A673 (cell line): ENCODE data around the gene FSD1. TPM values are rescaled to one million over a fixed set of nuclear protein-coding genes. Genes with fewer than 3 reads are reported as not detected.

Experiments used
- BruUV-seq: library from RNA; stranded (reverse); fragments of 400-500 nt; replicated peaks from 2 replicates; lab custom pipeline; 2021; lab: Mats Ljungman, UMichigan
- CTCF ChIA-PET: fragments of 300-600 bp; sonication (Branson Sonifier 250); formaldehyde crosslinking; loops from one replicate; lab custom pipeline; 2022; ENCODE audit warnings: antibody characterized with exemption; lab: Charles Lee
- POLR2A ChIA-PET: fragments of 300-600 bp; sonication (Branson Sonifier 250); formaldehyde crosslinking; loops from one replicate; lab custom pipeline; 2022; ENCODE audit warnings: antibody characterized with exemption; ENCODE audit not compliant: low non-redundant PET; lab: Charles Lee
- DNase-seq: peaks from one replicate; pipeline ENCODE4 v3.0.0-alpha.2; 2015; ENCODE audit warnings: low spot score
- H3K27ac ChIP-seq: fragments of 200-600 bp; sonication (generic); 2 replicates; pipeline ENCODE4 v1.5.1; 2016; ENCODE audit warnings: mixed run types, low read depth, mild to moderate bottlenecking, mixed read lengths, antibody characterized with exemption, low read length; ENCODE audit not compliant: poor library complexity, severe bottlenecking
- H3K27me3 ChIP-seq: fragments of 200-600 bp; sonication (generic); replicated peaks from 2 replicates; pipeline ENCODE4 v1.6.1; 2017; ENCODE audit warnings: mixed run types, low read depth, mild to moderate bottlenecking, mixed read lengths, antibody characterized with exemption, low read length; ENCODE audit not compliant: insufficient read depth, poor library complexity
- H3K36me3 ChIP-seq: fragments of 200-600 bp; sonication (generic); 2 replicates; pipeline ENCODE4 v1.6.1; 2016; ENCODE audit warnings: mixed run types, mild to moderate bottlenecking, mixed read lengths, antibody characterized with exemption, low read length; ENCODE audit not compliant: insufficient read depth, poor library complexity, severe bottlenecking
- H3K4me1 ChIP-seq: fragments of 200-600 bp; sonication (generic); 2 replicates; pipeline ENCODE4 v1.6.1; 2017; ENCODE audit warnings: mixed run types, mild to moderate bottlenecking, mixed read lengths, antibody characterized with exemption, low read length; ENCODE audit not compliant: insufficient read depth, poor library complexity, severe bottlenecking
- H3K4me3 ChIP-seq: fragments of 200-600 bp; sonication (generic); 2 replicates; pipeline ENCODE4 v1.5.1; 2016; ENCODE audit warnings: low read depth, mixed run types, mild to moderate bottlenecking, mixed read lengths, low read length; ENCODE audit not compliant: poor library complexity, severe bottlenecking
- H3K9me3 ChIP-seq: fragments of 200-600 bp; sonication (generic); 2 replicates; pipeline ENCODE4 v1.6.1; 2016; ENCODE audit warnings: mixed run types, low read depth, mild to moderate bottlenecking, mixed read lengths, antibody characterized with exemption, low read length; ENCODE audit not compliant: poor library complexity, severe bottlenecking
- EZH2 ChIP-seq: fragments of 200-600 bp; sonication (generic); IDR thresholded peaks from 2 replicates; pipeline ENCODE4 v1.6.1; 2017; ENCODE audit warnings: borderline replicate concordance, low read depth, mild to moderate bottlenecking, mixed read lengths, antibody characterized with exemption, low read length; ENCODE audit not compliant: poor library complexity, severe bottlenecking
- intact Hi-C: fragments of 100-400 bp; cut with micrococcal nuclease; formaldehyde crosslinking; loops from one replicate; pipeline ENCODE4 v1.10.0; 2022; ENCODE audit not compliant: unreplicated experiment
- total RNA-seq: library from RNA; stranded (reverse); gene quantifications from 2 replicates; pipeline ENCODE4 v1.2.3, GENCODE V29; 2021
- TF ChIP-seq, protein P1 (sequence below): fragments of 300-800, 200-600 bp; sonication (generic); conservative IDR thresholded peaks from 2 replicates; pipeline ENCODE4 v1.5.1; 2017; ENCODE audit warnings: low read depth, mild to moderate bottlenecking, antibody characterized with exemption, low read length, moderate library complexity, mixed read lengths

Gene FSD1
- total RNA-seq, 1 experiment from 2014 or later: 10.4 TPM

DNA sequence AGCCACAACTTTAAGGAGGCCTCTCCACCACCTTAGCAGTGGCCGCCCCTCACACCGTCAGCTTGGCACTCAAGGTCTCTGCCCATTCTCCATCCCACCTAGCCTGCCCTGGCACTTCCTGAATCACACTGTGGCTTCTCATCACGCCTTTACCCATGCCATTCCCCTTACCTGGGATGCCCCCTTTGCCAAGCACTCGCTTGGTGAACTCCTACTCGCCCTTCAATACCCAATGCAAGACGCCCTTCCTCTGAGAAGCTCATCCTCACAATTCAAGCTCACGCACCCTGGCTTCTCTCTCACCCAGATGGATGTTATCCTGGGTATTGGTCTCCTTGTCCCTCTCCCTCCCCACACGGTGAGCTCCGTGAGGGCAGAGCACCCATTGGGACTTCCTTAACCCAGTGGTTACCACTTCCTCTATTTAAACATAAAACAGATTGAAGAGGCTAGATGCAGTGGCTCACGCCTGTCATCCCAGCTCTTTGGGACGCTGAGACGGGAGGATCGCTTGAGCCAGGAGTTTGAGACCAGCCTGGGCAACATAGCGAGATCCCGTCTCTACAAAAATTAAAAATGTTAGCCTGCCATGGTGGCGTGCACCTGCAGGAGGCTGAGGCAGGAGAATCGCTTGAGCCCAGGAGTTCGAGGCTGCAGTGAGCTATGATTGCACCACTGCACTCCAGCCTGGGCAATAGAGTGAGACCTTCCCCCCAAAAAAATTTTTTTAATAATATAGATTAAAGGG lies 38.0 kb upstream of the FSD1 start:
- no TSS peak for BruUV-seq
- H3K4me1 ChIP-seq: no peaks in the 10 kb centered on the region
- ChIA-PET CTCF (interaction anchor here (0.5 to 2.5 kb wide), 9 partner anchors 16 to 370 kb away, joined by 4 to 21 read pairs (median 6); partner anchors contain the start of genes MPND, SH3GL1 and YJU2), POLR2A (no interaction called here)
- no peaks in the 10 kb centered on the region for H3K9me3 ChIP-seq
- no peak overlapping the region for H3K27ac ChIP-seq
- no peak for DNase-seq
- intact Hi-C loops: loop anchor here (5.0 kb wide), 1 partner anchor 261 kb away; no protein-coding TSS in a partner anchor
- no peaks in the 10 kb centered on the region for H3K27me3 ChIP-seq
- no peak overlapping the region for H3K4me3 ChIP-seq
- TF ChIP-seq, protein P1, sequence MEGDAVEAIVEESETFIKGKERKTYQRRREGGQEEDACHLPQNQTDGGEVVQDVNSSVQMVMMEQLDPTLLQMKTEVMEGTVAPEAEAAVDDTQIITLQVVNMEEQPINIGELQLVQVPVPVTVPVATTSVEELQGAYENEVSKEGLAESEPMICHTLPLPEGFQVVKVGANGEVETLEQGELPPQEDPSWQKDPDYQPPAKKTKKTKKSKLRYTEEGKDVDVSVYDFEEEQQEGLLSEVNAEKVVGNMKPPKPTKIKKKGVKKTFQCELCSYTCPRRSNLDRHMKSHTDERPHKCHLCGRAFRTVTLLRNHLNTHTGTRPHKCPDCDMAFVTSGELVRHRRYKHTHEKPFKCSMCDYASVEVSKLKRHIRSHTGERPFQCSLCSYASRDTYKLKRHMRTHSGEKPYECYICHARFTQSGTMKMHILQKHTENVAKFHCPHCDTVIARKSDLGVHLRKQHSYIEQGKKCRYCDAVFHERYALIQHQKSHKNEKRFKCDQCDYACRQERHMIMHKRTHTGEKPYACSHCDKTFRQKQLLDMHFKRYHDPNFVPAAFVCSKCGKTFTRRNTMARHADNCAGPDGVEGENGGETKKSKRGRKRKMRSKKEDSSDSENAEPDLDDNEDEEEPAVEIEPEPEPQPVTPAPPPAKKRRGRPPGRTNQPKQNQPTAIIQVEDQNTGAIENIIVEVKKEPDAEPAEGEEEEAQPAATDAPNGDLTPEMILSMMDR: no peak
- no peak for TF ChIP-seq EZH2
- peaks cover 15% of the 10 kb centered on the region for H3K36me3 ChIP-seq

DNA sequence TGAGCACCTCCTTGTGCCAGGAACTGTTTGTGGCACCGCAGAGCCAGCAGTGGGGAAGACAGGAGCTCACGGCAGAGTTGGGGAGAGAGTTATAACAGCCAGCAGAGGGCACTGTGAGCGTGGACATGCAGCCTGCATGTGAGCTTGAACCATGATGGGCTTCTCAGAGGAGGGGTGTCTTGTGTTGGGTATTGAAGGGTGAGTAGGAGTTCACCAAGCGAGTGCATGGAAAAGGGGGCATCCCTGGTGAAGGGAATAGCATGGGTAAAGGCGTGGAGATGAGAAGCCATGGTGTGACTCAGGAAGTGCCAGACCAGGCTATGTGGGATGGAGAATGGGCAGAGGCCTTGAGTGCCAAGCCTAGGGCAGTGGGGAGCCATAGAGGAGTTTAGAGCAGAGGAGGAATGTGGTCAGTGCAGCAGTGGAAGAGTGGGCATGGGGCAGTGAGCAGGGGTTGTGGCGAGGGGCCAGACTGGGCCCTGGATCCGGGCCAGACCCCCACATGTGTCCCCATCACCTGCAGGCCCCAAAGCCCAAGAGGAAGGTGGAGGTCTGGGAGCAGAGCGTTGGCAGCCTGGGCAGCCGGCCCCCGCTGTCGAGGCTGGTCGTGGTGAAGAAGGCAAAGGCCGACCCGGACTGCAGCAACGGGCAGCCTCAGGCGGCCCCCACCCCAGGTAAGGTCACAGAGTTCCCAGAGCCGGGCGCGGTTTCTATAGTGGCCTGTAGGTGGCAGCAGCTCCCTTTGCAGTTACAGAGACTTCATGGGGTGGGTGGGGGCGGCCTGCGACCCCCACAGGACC lies 37.1 kb upstream of the FSD1 start:
- Histone ChIP-seq H3K4me3 (no peak overlapping the region), H3K27ac (no peak overlapping the region), H3K4me1 (no peaks in the 10 kb centered on the region), H3K36me3 (peaks cover 15% of the 10 kb centered on the region), H3K27me3 (no peaks in the 10 kb centered on the region), H3K9me3 (no peaks in the 10 kb centered on the region)
- CTCF ChIA-PET: interaction anchor here (0.5 to 2.5 kb wide), 13 partner anchors 10 to 369 kb away, joined by 4 to 21 read pairs (median 6); partner anchors contain the start of genes MPND, SH3GL1 and YJU2
- POLR2A ChIA-PET: no interaction called here
- intact Hi-C loops: loop anchor here (1.0 to 5.0 kb wide), 3 partner anchors 85 to 260 kb away; partner anchors contain the start of gene SH3GL1
- peak; percentile 76 for DNase-seq
- TF ChIP-seq EZH2: no peak
- TF ChIP-seq, protein P1: peak; percentile 80
- no TSS peak for BruUV-seq

- no TSS peak for BruUV-seq
- TF ChIP-seq, protein P1: no peak
- no peak for TF ChIP-seq EZH2
- Histone ChIP-seq H3K27me3 (no peaks in the 10 kb centered on the region), H3K36me3 (peaks cover 15% of the 10 kb centered on the region), H3K27ac (no peak overlapping the region), H3K4me3 (no peak overlapping the region), H3K9me3 (no peaks in the 10 kb centered on the region), H3K4me1 (no peaks in the 10 kb centered on the region)
- POLR2A ChIA-PET: no interaction called here
- CTCF ChIA-PET: interaction anchor here (0.7 to 2.5 kb wide), 11 partner anchors 10 to 368 kb away, joined by 4 to 21 read pairs (median 6); partner anchors contain the start of genes MPND and YJU2
- intact Hi-C loops: loop anchor here (1.0 to 5.0 kb wide), 3 partner anchors 84 to 259 kb away; partner anchors contain the start of gene SH3GL1
- DNase-seq: no peak
These were observed 36.2 kb upstream of the FSD1 start for GRCh38 chr19:4267901-4268815.
